Measurements from ENCODE around the gene PI16. TPM values are rescaled to one million over a fixed set of nuclear protein-coding genes. Genes with fewer than 3 reads are reported as not detected.
"Not testable (repeated sequence)": the region's sequence is repeated elsewhere in the genome, so short reads cannot be mapped to it uniquely, and the experiment has no call there.

PI16 gene
- total RNA-seq, 1 donor from 2014 or later, result not detected

GRCh38 chr6:36928547-36928918 lies 26.0 kb upstream of the PI16 start:
- peak; percentile 92 for DNase-seq (ENCODE audit: low read depth)

GRCh38 chr6:36929152-36929551 lies 25.4 kb upstream of the PI16 start:
- DNase-seq (ENCODE audit: low read depth), result peak; percentile 54

GRCh38 chr6:36929607-36930006 lies 24.9 kb upstream of the PI16 start:
- DNase-seq (ENCODE audit: low read depth), result peak; percentile 66

- DNase-seq (ENCODE audit: low read depth), result no peak
These were observed 24.1 kb upstream of the PI16 start for GRCh38 chr6:36930483-36930882.

- DNase-seq (ENCODE audit: low read depth), result no peak
These were observed 21.4 kb upstream of the PI16 start for GRCh38 chr6:36933102-36933501.

- no peak for DNase-seq (ENCODE audit: low read depth)
These were observed 21.0 kb upstream of the PI16 start for GRCh38 chr6:36933519-36933918.

GRCh38 chr6:36934901-36935300 lies 19.6 kb upstream of the PI16 start:
- no peak for DNase-seq (ENCODE audit: low read depth)

- no peak for DNase-seq (ENCODE audit: low read depth)
These were observed 17.7 kb upstream of the PI16 start for GRCh38 chr6:36936824-36937223.

GRCh38 chr6:36937896-36938295 lies 16.6 kb upstream of the PI16 start:
- DNase-seq (ENCODE audit: low read depth), result no peak

GRCh38 chr6:36938536-36938935 lies 16.0 kb upstream of the PI16 start:
- DNase-seq (ENCODE audit: low read depth), result no peak

- not testable (repeated sequence) for DNase-seq (ENCODE audit: low read depth)
These were observed 15.5 kb upstream of the PI16 start for GRCh38 chr6:36939005-36939404.

GRCh38 chr6:36940027-36940426 lies 14.5 kb upstream of the PI16 start:
- no peak for DNase-seq (ENCODE audit: low read depth)

- not testable (repeated sequence) for DNase-seq (ENCODE audit: low read depth)
These were observed 13.0 kb upstream of the PI16 start for GRCh38 chr6:36941561-36941960.

- not testable (repeated sequence) for DNase-seq (ENCODE audit: low read depth)
These were observed 12.2 kb upstream of the PI16 start for GRCh38 chr6:36942329-36942728.

- DNase-seq (ENCODE audit: low read depth), result no peak
These were observed 9.9 kb upstream of the PI16 start for GRCh38 chr6:36944650-36945049.

GRCh38 chr6:36945301-36945700 lies 9.2 kb upstream of the PI16 start:
- no peak for DNase-seq (ENCODE audit: low read depth)

GRCh38 chr6:36946526-36946925 lies 8.0 kb upstream of the PI16 start:
- no peak for DNase-seq (ENCODE audit: low read depth)

- DNase-seq (ENCODE audit: low read depth), result no peak
These were observed 6.8 kb upstream of the PI16 start for GRCh38 chr6:36947570-36948351.

- not testable (repeated sequence) for DNase-seq (ENCODE audit: low read depth)
These were observed 5.5 kb upstream of the PI16 start for GRCh38 chr6:36949076-36949475.

- DNase-seq (ENCODE audit: low read depth), result no peak
These were observed 4.9 kb upstream of the PI16 start for GRCh38 chr6:36949636-36950035.

GRCh38 chr6:36953931-36954261 lies 642 bp upstream of the PI16 start:
- no peak for DNase-seq (ENCODE audit: low read depth)

GRCh38 chr6:36955136-36955535 lies 598 bp downstream of the PI16 start:
- DNase-seq (ENCODE audit: low read depth), result no peak

GRCh38 chr6:36955671-36956445 lies 1.3 kb downstream of the PI16 start:
- peak; percentile 33 for DNase-seq (ENCODE audit: low read depth)
